Natural killer cell (primary cell): ENCODE data around the gene ABHD4. TPM values are rescaled to one million over a fixed set of nuclear protein-coding genes. Genes with fewer than 3 reads are reported as not detected.

ENCODE experiments used
- ATAC-seq, 3 donors: fragments of 150-1000 bp in 2 of 3; fragments of 200-7000 bp in 1 of 3; cut with Tn5 transposase; 1 replicate in 1 of 3; 2 replicates in 2 of 3; pipeline ENCODE4 v1.10.0; 2021; ENCODE audit warnings: mild to moderate bottlenecking in 2 of 3, moderate library complexity in 2 of 3
- DNase-seq, 2 donors: peaks; one replicate each; pipeline versions ENCODE4 v3.0.0 to v3.0.0-alpha.2; 2013 to 2021; ENCODE audit warnings: mixed read lengths in 1 of 2
- H3K27ac ChIP-seq: one replicate; pipeline ENCODE4 v1.5.1; 2013; ENCODE audit warnings: mild to moderate bottlenecking, low read length
- H3K27me3 ChIP-seq: one replicate; pipeline ENCODE4 v1.6.1; 2013; ENCODE audit warnings: low read length; ENCODE audit not compliant: control insufficient read depth, insufficient read depth
- H3K36me3 ChIP-seq: one replicate; pipeline ENCODE4 v1.6.1; 2013; ENCODE audit warnings: low read length; ENCODE audit not compliant: control insufficient read depth, insufficient read depth
- H3K4me1 ChIP-seq: one replicate; pipeline ENCODE4 v1.6.1; 2013; ENCODE audit warnings: low read length; ENCODE audit not compliant: control insufficient read depth, insufficient read depth
- H3K4me3 ChIP-seq: one replicate; pipeline ENCODE4 v1.5.1; 2013; ENCODE audit warnings: low read length
- H3K9me3 ChIP-seq: one replicate; pipeline ENCODE4 v1.6.1; 2013; ENCODE audit warnings: low read length; ENCODE audit not compliant: control insufficient read depth, insufficient read depth
- H3K27ac Mint-ChIP-seq, 2 donors: one replicate each; pipeline ENCODE4 v1.8.0; 2022; ENCODE audit warnings: mild to moderate bottlenecking in 2 of 2, mixed read lengths in 2 of 2, moderate library complexity in 1 of 2
- H3K27me3 Mint-ChIP-seq, 2 donors: one replicate each; pipeline ENCODE4 v1.8.0; 2022; ENCODE audit warnings: low read depth in 2 of 2, mixed read lengths in 2 of 2
- H3K36me3 Mint-ChIP-seq: one replicate; pipeline ENCODE4 v1.8.0; 2022; ENCODE audit warnings: mixed read lengths
- H3K4me1 Mint-ChIP-seq, 2 donors: one replicate each; pipeline ENCODE4 v1.8.0; 2022; ENCODE audit warnings: mixed read lengths in 2 of 2
- H3K4me3 Mint-ChIP-seq: one replicate; pipeline ENCODE4 v1.8.0; 2022; ENCODE audit warnings: mild to moderate bottlenecking, moderate library complexity, mixed read lengths
- H3K9me3 Mint-ChIP-seq, 2 donors: one replicate each; pipeline ENCODE4 v1.8.0; 2022; ENCODE audit warnings: mixed read lengths in 2 of 2
- whole genome bisulfite sequencing: methylation state at CpG from one replicate; pipeline ENCODE4 v1.1.7; 2013; ENCODE audit warnings: missing lambda C conversion rate; ENCODE audit not compliant: insufficient coverage; 5-methylcytosine and 5-hydroxymethylcytosine counted together
- intact Hi-C: fragments of 100-400 bp; cut with micrococcal nuclease; formaldehyde crosslinking; loops from one replicate; pipeline ENCODE4 v1.14.2; 2022
- total RNA-seq, 4 donors: library from RNA; stranded (reverse); fragments of 120-200 nt in 1 of 4; gene quantifications; one replicate each; pipeline versions ENCODE4 v1.2.3 to v1.2.4, GENCODE V29; 2013 to 2022
- TF ChIP-seq, protein P1 (sequence below): fragments of 200-600 bp; IDR thresholded peaks from one replicate; pipeline ENCODE4 v1.8.0; 2022; ENCODE audit warnings: antibody characterized with exemption

Gene ABHD4
- total RNA-seq, 3 donors from 2014 or later (not counting 1 experiment from before 2014, with no cell fraction given) = 29.7 to 39.3 (median 30.2) TPM

DNA sequence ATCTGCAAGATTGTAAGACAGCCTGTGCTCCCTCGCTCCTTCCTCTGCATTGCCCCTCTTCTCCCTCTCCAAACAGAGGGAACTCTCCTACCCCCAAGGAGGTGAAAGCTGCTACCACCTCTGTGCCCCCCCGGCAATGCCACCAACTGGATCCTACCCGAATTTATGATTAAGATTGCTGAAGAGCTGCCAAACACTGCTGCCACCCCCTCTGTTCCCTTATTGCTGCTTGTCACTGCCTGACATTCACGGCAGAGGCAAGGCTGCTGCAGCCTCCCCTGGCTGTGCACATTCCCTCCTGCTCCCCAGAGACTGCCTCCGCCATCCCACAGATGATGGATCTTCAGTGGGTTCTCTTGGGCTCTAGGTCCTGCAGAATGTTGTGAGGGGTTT lies 46.5 kb upstream of the ABHD4 start:
- H3K9me3 Mint-ChIP-seq = no peaks in the 10 kb centered on the region
- TF ChIP-seq, protein P1, sequence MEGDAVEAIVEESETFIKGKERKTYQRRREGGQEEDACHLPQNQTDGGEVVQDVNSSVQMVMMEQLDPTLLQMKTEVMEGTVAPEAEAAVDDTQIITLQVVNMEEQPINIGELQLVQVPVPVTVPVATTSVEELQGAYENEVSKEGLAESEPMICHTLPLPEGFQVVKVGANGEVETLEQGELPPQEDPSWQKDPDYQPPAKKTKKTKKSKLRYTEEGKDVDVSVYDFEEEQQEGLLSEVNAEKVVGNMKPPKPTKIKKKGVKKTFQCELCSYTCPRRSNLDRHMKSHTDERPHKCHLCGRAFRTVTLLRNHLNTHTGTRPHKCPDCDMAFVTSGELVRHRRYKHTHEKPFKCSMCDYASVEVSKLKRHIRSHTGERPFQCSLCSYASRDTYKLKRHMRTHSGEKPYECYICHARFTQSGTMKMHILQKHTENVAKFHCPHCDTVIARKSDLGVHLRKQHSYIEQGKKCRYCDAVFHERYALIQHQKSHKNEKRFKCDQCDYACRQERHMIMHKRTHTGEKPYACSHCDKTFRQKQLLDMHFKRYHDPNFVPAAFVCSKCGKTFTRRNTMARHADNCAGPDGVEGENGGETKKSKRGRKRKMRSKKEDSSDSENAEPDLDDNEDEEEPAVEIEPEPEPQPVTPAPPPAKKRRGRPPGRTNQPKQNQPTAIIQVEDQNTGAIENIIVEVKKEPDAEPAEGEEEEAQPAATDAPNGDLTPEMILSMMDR = no peak
- peaks cover 0 to 4% of the 10 kb centered on the region in 2 donors for H3K27me3 Mint-ChIP-seq
- no peaks in the 10 kb centered on the region for H3K9me3 ChIP-seq
- ATAC-seq (no peak), DNase-seq (peak in 1 of 2 donors; percentile 58)
- no peak overlapping the region for H3K4me3 ChIP-seq
- H3K4me3 Mint-ChIP-seq = peak overlapping the region; percentile 23
- H3K27ac ChIP-seq = peak overlapping the region; percentile 97
- peaks cover 9% of the 10 kb centered on the region for H3K36me3 Mint-ChIP-seq
- H3K4me1 ChIP-seq = peaks cover 85% of the 10 kb centered on the region
- peaks cover 21% of the 10 kb centered on the region for H3K36me3 ChIP-seq
- no peaks in the 10 kb centered on the region for H3K27me3 ChIP-seq
- intact Hi-C loops = no loop called here
- peaks cover 67 to 78% of the 10 kb centered on the region in 2 donors for H3K4me1 Mint-ChIP-seq
- peak overlapping the region; percentile 98 to 100 for H3K27ac Mint-ChIP-seq
- WGBS = 40% methylated on average over 4 of the region's 5 CpGs

GRCh38 chr14:22552001-22552826 lies 45.9 kb upstream of the ABHD4 start:
- Mint-ChIP-seq H3K4me1 (peaks cover 71 to 84% of the 10 kb centered on the region in 2 donors), H3K4me3 (peak overlapping the region; percentile 23), H3K27me3 (peaks cover 0 to 4% of the 10 kb centered on the region in 2 donors), H3K27ac (peak overlapping the region; percentile 98 to 100), H3K9me3 (no peaks in the 10 kb centered on the region), H3K36me3 (peaks cover 9% of the 10 kb centered on the region)
- H3K4me3 ChIP-seq = no peak overlapping the region
- H3K4me1 ChIP-seq = peaks cover 85% of the 10 kb centered on the region
- H3K27me3 ChIP-seq = no peaks in the 10 kb centered on the region
- DNase-seq (peak in 1 of 2 donors; percentile 48), ATAC-seq (no peak)
- TF ChIP-seq, protein P1 = no peak
- 79% methylated on average over 13 of the region's 13 CpGs for WGBS
- H3K9me3 ChIP-seq = no peaks in the 10 kb centered on the region
- intact Hi-C loops = no loop called here
- H3K36me3 ChIP-seq = peaks cover 21% of the 10 kb centered on the region
- peak overlapping the region; percentile 97 for H3K27ac ChIP-seq

DNA sequence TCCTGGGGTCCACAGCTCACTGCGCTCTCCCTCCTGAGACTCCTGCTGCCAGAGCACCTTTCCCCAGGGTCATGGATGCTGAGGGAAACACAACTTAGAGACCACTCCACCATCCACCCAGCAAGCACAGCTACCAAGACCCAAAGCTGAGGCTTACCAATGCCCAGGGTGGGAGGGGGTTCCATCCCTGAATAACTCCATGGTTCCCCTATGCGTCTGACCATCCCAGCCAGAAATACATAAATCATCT lies 45.3 kb upstream of the ABHD4 start:
- Mint-ChIP-seq H3K27me3 (peaks cover 0 to 4% of the 10 kb centered on the region in 2 donors), H3K27ac (peak overlapping the region; percentile 98 to 100), H3K4me1 (peaks cover 77 to 90% of the 10 kb centered on the region in 2 donors), H3K9me3 (no peaks in the 10 kb centered on the region), H3K4me3 (no peak overlapping the region), H3K36me3 (peaks cover 9% of the 10 kb centered on the region)
- no peaks in the 10 kb centered on the region for H3K27me3 ChIP-seq
- DNase-seq (peak in 1 of 2 donors; percentile 35), ATAC-seq (no peak)
- peaks cover 16% of the 10 kb centered on the region for H3K36me3 ChIP-seq
- intact Hi-C loops = no loop called here
- WGBS = 93% methylated on average over 1 of the region's 2 CpGs
- H3K9me3 ChIP-seq = no peaks in the 10 kb centered on the region
- TF ChIP-seq, protein P1 = no peak
- peak overlapping the region; percentile 97 for H3K27ac ChIP-seq
- H3K4me1 ChIP-seq = peaks cover 88% of the 10 kb centered on the region
- no peak overlapping the region for H3K4me3 ChIP-seq
